IPS DF 4.7 (cell line): ENCODE data around the gene SLITRK4.

Experiments
- DNase-seq: peaks from one replicate; pipeline ENCODE4 v3.0.0-alpha.2; 2013; ENCODE audit warnings: low spot score; ENCODE audit errors: extremely low read depth

The SLITRK4 gene, protein sequence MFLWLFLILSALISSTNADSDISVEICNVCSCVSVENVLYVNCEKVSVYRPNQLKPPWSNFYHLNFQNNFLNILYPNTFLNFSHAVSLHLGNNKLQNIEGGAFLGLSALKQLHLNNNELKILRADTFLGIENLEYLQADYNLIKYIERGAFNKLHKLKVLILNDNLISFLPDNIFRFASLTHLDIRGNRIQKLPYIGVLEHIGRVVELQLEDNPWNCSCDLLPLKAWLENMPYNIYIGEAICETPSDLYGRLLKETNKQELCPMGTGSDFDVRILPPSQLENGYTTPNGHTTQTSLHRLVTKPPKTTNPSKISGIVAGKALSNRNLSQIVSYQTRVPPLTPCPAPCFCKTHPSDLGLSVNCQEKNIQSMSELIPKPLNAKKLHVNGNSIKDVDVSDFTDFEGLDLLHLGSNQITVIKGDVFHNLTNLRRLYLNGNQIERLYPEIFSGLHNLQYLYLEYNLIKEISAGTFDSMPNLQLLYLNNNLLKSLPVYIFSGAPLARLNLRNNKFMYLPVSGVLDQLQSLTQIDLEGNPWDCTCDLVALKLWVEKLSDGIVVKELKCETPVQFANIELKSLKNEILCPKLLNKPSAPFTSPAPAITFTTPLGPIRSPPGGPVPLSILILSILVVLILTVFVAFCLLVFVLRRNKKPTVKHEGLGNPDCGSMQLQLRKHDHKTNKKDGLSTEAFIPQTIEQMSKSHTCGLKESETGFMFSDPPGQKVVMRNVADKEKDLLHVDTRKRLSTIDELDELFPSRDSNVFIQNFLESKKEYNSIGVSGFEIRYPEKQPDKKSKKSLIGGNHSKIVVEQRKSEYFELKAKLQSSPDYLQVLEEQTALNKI

GRCh38 chrX:143635915-143636314 lies at the start of gene SLITRK4:
Gene SLITRK4, minus strand, starts transcription at chrX:143636101. Its CDS starts 4,993 bp downstream, at chrX:143631108.
- no peak for DNase-seq

DNA sequence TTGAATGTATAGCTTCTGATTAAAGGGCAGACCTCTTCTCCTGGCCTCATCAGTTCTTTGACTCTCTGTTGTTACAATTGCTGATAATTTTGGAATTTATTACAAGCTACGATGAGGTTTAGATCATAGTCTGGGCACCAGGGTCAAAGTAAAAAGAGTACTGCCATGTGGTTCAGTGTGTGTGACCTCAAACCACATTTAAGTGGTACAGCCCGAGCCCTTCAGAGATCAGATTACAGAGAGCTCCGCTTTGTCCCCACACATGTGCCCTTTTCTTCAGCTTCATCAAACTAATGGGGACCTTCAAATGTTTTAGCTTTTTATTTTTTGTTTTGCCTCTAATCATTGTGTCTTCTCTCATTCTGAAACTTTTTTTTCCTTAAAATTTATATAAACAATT lies 47.6 kb upstream of the SLITRK4 start:
- DNase-seq, result no peak

DNA sequence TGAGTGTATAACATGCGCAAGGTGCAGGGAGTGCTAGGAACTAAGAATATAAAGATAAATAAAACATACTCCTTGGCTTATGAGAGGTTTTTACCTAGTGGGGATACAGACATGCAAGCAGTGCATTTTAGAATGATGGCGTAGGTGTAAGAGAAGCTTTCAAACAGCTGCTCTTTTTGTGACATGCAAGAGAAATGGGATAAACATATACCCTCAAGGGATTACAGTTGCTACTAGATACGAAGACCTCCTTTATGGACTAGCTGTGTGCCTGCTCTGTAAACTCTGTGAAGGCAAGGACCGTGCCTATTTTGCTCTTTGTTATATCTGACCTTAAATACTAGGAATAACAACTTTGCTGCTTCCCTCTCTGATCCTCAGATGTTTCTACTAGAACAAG lies 39.0 kb upstream of the SLITRK4 start:
- DNase-seq, result no peak

- DNase-seq, result no peak
These were observed 33.5 kb upstream of the SLITRK4 start for GRCh38 chrX:143669395-143669794.

- no peak for DNase-seq
These were observed 28.4 kb upstream of the SLITRK4 start for GRCh38 chrX:143664302-143664701.

DNA sequence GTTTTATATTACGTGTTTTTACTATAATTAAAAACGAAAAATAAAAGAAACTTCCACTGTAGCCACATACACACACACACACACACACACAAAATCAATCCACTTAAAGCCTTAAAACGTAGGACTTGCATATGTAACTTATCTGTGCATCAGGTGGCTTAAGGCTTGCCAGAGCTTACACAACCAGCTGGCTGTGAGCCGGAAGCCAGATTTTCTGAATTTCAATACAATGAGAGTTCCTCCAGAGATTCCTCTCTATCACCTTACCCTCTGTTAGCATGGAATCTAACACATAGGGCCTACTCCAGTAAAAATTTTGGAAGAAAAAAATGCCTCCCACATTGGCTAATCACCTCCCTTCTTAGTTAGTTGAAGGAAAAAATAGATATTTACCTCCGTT lies 27.9 kb upstream of the SLITRK4 start:
- DNase-seq, result no peak

DNA sequence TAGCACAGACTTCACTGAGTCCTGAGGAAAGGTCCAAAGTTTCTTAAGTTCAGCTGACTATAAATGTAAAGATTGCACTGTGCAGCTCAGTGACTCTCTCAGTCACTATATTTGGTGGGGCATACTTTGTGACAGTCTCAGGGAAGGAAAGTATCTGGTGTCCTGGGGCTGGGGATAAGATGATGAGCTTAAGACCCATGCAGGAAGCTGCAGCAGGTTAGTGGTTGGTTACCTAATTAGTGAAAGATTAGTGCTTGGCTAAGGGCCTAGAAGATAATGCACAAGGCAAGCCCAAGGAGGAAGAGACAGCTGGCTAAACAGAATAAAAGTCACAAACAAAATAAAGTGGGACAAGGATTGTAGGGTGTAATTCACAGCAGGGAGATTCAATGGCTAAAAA lies 25.4 kb upstream of the SLITRK4 start:
- DNase-seq, result no peak

DNA sequence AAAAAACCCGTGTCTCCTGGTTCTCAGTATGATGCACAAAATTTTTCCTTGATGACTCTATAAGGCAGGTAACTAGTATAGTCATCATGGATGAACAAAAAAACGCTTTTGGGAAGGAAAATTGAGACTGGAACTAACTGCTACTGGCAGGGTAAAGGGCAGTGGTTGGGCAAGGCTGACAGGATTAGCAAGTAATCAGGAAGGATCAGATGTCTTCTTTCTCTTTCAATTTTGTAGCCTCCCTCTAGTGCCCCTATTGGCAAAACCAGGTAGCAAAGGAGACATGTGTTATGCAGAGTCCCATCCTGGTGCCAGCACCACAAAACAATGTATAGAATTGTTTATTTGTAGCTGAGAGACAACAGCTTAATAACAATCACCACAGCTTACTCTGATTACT lies 12.8 kb upstream of the SLITRK4 start:
- DNase-seq, result no peak

GRCh38 chrX:143642426-143642825 lies 6.5 kb upstream of the SLITRK4 start:
- no peak for DNase-seq

GRCh38 chrX:143636831-143637230 lies 930 bp upstream of the SLITRK4 start:
- no peak for DNase-seq

- DNase-seq, result no peak
These were observed 1.0 kb downstream of the SLITRK4 start for GRCh38 chrX:143634663-143635455.

DNA sequence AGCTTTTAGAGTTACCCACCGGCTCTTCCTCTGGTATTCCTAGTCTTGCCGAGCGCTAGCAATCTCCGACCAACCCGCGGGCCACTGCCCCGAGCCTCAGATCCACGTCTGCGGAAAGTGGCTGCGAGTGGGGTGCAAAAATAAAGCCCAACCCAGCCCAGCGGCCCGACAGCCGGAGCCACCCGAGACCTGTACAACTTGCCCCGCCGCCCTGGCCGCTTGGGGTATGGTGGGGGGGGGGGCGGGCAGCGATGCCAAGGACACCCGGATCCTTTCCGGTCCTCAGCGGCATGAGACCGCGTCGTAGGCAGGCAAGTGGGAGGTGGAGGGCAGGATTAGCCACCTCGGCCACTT lies 1.6 kb downstream of the SLITRK4 start:
- DNase-seq, result no peak

- no peak for DNase-seq
These were observed 2.2 kb downstream of the SLITRK4 start for GRCh38 chrX:143633461-143634308.

GRCh38 chrX:143632625-143633410 lies 3.1 kb downstream of the SLITRK4 start:
- DNase-seq, result no peak

- DNase-seq, result no peak
These were observed 12.2 kb downstream of the SLITRK4 start for GRCh38 chrX:143623657-143624056.

DNA sequence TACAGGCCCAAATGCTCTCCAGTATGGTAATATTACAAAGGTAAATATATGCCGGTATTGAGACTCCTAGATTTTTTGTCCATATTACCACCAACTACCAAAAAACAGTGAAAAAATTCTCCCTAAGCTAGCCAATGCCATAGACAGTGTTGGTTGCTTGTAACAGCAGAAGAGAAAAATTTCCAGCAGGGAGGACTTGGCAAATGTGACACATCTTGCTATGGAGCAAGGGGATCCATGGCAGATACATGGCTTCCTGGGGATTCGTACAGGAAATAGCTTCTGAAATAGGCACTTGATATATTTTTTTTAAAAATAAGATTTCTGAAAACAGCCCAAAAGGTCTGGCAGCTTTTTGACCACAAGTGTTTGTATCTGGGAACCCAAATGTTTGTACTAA lies 14.6 kb downstream of the SLITRK4 start:
- no peak for DNase-seq

DNA sequence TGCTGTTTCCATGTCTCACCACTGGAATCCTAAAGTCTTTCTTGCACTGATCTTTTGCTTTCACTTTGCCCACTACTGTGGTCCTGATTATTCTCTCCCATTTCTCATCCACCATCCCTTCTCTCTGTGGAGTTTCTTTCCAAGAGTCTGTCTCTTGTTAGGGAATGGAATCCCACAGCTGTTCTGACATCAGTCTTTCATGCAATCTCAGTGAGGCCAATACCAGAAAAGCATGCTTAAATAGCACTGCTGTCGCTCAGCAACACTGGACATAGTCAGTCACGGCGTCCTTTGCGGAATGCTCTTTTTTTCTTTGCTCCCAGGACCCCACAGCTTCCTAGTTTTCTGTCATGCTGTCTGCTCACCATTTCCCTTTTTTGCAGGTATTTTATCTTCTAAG lies 20.1 kb downstream of the SLITRK4 start:
- no peak for DNase-seq

DNA sequence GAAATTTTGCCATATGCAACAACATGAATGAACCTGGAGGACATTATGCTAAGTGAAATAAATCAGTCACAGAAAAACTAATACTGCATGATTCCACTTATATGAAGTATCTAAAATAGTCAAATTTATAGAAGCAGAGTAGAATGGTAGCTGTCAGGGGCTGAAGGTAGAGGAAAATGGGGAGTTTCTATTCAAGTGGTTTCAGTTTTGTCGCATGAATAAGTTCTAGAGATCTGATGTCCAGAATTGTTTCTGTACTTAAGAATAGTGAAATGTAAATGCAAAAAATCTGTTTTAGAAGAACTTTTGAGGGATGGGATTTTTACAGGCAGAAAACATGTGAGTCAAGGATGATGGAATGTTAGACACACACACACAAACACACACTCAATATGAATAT lies 34.1 kb downstream of the SLITRK4 start:
- no peak for DNase-seq

DNA sequence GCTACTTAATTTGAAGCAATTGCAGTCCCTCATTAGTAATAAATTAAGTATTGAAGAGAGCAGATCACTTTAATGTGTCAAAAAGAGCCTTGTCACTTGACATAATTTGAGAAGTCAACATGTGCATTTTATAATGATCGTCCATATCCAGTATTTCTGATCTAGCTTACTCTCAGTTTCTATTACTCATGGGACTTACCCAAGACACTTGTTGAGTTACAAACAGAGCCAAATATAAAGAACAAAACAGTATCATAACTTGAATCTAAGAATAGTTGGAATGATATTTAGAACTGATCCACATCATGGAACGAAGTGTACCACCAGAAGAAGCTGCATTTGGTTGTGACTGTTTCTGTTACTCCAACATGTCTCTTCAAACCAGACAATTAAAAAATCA lies 54.7 kb downstream of the SLITRK4 start:
- DNase-seq, result no peak

GRCh38 chrX:143580266-143580665 lies 55.6 kb downstream of the SLITRK4 start:
- DNase-seq, result no peak
